ENCODE data around the gene FOXN1.

- TF ChIP-seq CTCF (IDR thresholded peaks at IDR 0.05) (no peak), POLR2A (IDR thresholded peaks at IDR 0.05) (no peak)
Observed at GRCh38 chr17:28498652-28499363, 7.3 kb upstream of the FOXN1 start.
